Right lung (tissue), 5 donors: ENCODE measurements around the gene ASTN1. TPM values are rescaled to one million over a fixed set of nuclear protein-coding genes. Genes with fewer than 3 reads are reported as not detected.

ENCODE experiments used
- DNase-seq, 2 donors: peaks; one replicate each; pipeline ENCODE4 v3.0.0-alpha.2; 2013
- polyA plus RNA-seq, 5 donors: library from polyadenylated mRNA; unstranded; fragments of 120-200 nt; gene quantifications; one replicate each; pipeline versions ENCODE4 v1.2.1 to v1.2.3, GENCODE V29; 2013; ENCODE audit warnings: inconsistent platforms in 1 of 5, low replicate concordance in 1 of 5; ENCODE audit not compliant: insufficient read length in 5 of 5, insufficient read depth in 1 of 5

ASTN1 gene
- polyA plus RNA-seq, 5 donors = 1.8 to 2.5 (median 2.5) TPM

DNA sequence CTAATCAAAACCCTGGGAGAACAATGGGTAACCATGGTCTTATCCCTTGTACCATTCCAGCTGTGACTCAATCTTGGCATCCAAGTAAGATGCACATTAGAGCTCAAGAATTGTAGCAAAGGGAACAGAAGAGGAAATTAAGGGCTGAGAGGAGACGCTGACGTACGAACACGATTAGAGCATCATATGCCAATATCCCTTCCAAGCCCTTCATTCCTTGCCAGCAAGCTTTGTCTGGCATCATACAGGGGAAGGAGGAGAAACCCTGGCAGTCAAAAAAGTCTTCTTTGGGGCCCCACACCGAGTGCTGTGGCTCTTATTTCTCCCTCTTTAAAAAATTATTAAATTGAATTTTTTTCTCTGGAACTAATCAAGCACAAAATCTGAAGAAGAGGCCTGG is 120.9 kb downstream of the ASTN1 start:
- no peak for DNase-seq

DNA sequence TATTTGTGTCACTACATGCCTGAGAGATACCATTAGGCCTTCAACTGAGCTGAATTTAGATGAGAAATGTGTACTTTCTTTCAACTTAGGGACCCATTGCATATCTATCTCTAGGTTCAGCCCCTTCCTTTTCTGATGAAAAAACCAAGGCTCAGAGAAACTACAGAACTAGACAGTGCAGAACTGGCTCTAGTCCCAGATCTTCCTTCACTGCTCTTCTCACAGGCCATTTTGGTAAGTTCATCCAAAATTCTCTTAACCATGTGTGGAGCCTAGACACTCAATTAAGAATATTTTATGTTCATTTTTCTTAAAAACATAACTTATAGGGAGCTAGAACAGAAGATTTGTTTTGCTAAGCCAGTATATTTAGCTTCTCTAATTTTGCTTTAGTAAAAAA is 128.9 kb downstream of the ASTN1 start:
- peak; percentile 14 to 31 for DNase-seq

DNA sequence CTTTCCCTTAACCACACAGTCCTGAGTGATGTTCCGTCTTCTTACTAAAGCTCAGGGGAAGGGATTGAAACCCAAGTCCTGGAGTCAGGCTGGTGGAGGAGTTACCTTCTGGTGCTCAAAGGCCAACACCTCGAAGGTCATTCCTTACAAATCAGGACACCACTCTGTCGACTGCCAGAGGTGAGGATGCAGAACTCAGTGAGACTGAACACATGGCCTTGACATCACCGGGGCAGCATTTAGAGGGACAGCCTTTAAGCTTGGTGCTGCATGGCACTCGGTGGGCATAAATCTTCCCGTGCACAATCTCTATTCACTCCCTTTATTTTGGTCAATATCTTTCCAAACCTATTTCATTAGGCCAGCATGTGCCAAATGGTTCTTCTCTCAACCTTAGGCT is 130.9 kb downstream of the ASTN1 start:
- no peak for DNase-seq

DNA sequence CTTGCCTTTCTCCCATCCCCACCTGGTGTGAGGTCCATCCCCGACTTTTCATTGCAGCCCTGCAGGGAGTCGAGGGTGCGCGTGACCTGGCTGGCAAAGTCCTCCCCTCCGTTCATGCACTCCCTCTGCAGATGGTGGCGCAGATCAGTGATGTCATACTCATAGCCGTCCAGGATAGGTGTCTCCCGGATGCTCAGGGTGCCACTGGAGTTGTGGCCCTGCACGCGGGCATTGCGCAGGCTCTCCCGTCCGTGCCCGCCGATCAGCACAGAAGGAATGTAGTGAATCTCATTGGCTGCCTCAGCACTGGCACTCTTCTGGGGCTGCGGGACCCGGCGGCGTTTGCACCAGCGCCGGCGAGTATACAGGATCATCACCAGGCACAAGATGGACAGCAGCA is 132.1 kb downstream of the ASTN1 start:
- no peak for DNase-seq

DNA sequence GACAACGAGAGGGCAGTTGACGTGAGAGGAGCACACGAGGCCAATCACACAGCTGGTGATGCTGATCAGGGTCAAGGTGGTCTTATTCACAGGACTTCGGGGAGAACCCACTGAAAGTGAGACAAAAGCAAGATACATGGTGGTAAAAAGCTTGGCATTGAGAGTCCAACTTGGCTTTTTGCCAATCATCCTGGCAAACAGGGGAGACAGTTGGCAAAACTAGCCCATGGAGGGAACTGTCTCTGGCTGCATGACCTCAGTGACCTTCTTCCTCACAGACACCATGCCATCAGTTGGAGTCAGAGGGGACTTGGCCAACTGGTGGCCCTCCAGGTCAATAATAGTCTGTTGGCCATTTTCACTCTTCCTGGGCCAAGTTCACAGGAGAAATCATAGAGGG is 139.9 kb downstream of the ASTN1 start:
- no peak for DNase-seq

DNA sequence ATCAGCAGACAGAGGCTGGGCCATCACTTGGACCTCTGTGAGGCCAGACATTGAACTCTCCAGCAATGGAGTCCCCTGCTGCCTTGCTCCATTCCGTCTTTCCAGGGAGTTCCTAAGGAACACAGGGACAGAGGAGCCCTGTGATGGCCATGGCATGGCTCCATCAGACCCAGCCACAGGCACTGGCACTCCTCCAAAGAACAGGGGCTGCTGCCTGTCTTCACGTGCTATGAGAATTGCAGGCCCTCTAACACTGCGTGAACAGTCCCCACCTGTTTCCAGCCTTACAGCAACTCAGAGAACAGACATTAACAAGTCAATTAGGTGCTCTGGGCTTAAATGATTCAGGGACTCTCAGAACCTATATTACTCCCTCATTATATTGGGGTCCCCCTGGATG is 140.8 kb downstream of the ASTN1 start:
- no peak for DNase-seq

DNA sequence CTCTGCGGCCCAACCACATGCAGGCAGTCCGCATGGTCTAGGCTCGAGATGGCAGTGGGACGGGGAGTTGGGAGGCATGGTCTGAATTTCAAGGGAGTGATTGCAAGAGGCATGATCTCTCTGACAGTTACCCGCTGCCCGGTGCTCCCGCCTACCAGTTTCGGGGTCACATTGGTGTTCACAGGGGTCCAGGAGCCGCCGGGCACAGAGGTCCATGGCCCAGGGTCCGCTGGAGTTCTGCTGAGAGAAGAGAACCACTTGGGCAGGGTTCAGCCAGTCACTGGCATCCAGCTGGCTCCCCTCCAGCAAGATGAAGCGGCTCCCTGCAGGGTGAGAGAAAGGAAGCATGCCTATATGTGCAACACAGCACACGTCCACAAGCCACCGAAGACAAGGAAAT is 141.3 kb downstream of the ASTN1 start:
- DNase-seq = no peak

DNA sequence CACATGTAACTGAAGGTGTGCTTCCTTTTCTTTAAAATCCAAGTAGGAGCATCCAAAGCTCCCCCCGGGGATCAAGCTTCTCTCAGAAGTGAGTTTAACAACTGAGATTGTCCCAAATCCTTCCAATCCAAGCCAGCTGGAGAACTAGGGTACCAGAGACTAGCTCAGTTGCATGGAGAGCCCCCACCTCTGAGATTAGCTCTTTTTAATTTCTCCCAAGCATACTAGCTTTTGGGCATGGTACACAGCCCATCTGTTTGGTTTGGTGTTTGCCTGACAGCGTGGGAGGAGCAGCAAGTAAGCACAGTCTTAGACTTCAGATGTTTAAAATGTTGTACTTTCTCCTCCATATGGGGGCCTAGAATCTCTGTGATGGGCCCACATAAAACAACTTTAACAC is 142.8 kb downstream of the ASTN1 start:
- no peak for DNase-seq

DNA sequence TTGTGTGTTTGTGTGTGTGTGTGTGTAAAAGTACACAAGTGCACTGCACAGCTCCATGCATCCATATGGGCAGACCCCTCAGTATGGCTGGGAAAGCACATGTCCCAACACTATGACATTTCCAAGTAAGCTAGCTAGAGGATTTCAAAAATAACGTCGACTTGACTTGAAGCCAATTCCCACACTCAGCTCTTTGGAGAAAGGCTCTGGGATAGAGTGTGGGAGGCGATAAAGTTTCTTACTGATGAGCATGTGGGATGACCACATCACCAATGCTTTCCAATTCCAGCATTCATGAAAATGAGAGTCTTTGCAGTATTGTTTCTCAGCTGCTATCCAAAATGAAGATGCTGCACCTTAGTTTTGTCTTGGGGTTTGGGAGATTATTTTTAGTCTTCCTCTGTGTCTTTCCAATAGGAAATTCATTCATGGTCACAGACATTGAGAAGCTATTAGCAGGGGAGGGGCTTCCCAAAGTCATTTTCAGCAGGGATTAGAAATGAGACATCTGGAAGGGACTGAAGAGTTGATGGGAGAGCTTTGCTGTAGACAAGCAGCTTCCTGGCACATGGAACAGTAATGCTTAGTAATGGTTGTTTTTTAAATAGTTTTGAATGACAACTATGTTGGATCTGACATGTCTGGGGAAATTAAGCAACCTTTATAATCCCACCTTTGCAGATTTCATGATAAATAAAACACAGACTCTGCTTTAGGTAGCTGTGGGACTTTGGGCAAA is 143.5 kb downstream of the ASTN1 start:
- DNase-seq = peak; percentile 32

DNA sequence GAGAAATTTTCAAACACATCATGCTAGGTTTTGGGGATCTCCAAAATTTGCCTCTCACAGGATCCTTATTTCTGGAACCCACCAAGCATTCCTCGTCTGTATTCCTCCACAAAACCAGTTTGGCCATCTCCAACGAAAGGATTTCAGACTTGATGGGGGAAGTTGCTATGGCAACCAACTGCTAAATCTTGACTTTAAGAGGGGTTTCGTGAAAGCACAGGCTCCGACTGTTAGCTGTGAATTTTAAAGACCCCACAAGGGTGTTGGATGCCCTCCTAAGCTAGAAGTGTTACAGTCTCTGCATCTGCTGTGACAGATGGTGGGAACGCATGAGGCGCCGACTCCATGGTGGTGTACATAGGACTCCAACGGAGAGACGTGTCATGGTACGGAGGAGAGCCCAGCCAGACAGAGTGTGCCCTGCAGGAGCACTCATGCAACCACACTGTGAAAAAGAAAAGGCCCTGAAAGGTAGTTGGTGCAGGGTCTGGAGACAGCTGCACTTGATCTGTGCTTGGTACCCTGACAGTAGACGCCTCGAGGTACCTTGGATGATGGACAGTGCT is 147.1 kb downstream of the ASTN1 start:
- no peak for DNase-seq

DNA sequence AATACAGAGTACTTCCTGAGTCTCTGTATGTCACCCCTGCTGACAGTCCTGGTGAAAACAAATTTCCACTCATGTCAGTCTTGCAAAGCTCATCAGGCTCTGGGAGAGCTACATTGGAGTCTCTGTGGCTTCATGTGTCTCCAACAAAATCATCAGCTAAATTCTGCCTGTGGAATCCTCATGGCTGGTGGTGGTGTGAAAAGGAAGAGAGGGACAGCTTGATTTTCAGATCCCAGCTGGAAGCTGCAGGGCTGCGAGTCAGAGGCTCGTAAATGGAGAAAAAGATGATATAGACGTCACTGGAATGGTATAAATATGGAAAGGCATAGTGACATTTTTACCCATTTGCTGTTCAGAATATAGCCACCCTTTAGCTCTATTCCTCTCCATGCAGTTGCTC is 150.2 kb downstream of the ASTN1 start:
- DNase-seq = no peak

DNA sequence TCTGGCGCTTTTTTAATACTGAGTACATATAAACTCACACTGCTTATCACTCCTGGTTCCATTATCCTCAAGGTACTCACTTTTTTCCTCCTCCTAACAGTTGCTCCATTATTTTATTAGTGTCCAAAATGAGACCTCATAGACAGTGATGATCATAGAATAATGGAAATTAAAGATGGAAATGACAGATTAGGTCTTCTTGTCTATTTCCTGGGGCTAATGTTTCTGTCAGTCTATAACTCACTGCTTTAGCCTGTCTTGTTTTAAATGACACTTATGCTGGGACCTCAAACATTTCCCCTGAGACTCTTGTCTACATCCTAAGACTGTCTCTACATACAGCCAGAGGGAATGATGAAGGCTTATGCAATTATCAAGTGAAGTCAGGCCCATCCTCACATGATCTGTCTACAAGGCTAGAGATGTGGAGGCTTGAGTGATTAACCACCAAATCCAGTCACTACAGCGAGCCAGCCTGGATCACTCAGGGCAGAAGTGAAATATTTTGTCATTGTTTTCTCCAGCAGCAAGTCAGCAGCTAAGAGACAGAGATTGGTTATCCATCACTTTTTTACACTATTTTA is 152.1 kb downstream of the ASTN1 start:
- DNase-seq = no peak

DNA sequence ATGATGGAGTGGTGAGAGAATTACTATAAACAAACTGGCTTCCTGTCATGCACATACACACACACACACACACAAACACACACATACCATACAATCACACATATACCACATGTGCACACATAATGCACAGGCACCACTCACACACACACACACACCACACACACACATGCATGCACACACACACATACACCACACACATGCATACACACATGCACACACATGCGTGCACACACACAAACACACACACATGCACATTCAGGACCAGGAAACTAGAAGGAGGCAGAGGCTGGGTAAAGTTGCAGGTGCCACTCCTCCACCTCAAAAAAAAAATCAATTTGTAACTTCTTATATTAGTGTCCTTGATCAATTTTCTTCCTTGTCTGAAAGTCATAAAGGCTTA is 153.0 kb downstream of the ASTN1 start:
- no peak for DNase-seq

DNA sequence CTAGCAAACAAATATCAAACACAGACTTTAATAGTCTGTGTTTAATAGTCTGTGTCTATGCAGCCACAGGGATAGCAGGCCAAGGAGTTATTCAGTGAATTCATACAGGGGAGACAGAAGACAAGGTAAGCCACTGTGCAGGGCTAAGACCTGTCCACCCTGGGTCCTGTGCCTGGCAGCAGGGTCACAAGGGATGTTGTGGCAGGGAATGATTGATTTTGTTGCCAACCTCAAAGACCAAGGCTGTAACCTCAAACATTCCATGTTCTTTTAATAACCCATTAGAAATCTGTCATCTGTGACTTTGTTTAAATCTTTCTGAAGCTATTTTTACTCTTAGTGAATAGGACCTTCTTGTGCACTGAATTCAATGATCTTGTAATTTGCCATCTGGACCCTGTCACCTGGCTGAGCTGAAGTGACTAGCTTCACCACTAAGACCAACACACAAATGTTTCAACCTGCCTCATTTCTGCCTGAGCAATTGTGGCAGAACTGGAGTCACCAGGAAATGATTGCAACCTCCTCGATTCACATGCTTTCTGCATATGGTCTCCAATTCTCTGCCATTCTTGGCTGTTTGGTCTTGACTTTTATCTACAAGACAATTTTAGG is 154.2 kb downstream of the ASTN1 start:
- DNase-seq = no peak

DNA sequence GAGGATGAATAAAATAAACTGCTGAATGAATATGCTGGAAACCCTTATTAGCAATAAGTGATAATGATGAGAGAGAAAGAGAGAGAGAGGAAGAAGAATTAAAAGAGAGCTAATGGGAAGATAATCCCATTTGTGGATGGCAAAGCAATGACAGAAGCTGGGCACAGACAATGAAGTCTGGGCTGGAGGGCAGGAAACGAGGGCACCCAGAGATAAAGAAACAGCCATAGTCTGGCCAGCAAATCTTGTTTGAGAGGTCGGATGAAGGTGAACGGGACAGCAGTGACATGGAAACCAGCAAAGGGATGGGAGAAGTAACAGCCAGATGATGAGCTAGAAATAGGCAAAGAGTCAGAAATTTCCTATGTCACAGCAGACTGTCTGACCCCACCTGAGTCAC is 155.9 kb downstream of the ASTN1 start:
- no peak for DNase-seq

DNA sequence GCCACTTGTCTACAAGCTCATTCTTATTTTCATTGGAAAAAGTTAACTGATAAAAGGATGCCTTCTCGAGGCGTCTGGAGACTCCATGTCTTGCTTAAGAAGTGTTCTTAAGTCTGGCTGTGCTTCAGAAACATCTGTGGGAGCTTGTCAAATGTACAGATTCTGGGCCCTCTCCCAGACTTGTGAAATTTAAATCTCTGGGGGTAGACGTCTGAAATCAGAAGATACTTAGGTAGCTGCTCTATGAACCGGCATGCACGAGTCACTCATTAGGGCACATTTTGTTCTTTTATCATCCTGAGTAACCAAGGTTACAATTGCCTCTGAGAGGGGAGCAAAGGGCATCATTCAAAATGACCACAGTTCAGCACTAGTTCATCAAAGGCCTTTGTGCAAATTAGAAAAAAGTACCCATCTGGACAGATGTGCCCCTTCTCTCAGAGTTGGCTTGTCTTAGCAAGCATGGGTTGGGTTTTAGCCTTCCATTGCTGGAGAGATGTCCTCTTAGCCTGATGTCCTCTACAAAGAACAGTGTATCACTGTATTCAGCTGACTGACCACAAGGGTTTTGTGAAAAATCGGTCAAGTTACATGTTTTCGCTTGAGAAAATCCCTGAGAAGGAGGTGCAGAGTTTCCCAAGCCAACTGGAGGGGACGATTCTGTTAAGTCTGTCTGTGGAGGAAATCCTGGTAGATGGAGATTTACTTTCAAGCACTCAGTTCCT is 156.9 kb downstream of the ASTN1 start:
- no peak for DNase-seq

DNA sequence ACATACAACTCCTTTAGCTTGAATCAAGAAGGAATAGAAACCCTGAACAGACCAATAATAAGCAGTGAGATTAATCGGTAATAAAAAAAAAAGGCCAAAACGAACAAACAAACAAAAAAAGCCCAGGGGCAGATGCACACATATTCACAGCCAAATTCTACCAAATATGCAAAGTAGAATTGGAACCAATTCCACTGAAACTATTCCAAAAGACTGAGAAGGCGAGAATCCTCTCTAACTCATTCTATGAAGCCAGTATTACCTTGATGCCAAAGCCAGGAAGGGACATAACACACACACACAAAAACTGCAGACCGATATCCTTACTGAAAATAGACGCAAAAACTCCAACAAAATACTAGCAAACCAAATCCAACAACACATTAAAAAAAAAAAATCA is 161.6 kb downstream of the ASTN1 start:
- no peak for DNase-seq

DNA sequence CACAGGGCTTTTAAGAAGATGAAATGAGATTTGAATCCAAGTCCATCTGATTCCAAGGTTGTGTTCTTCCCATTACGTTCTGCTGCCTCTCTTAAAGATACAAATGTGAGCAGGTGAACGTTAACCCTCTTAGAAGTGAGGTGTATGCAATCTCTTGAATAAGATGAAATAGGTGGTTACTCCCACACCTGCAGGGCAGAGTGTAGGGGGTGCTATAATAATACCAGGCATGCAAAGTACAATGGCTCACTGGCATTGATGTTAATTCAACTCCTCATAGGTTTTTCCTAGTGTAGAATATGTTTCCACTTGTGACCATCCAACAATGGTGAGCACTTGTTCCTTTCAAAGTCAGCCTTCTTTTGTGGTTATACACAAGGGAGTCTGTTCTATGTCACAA is 163.0 kb downstream of the ASTN1 start:
- DNase-seq = no peak

DNA sequence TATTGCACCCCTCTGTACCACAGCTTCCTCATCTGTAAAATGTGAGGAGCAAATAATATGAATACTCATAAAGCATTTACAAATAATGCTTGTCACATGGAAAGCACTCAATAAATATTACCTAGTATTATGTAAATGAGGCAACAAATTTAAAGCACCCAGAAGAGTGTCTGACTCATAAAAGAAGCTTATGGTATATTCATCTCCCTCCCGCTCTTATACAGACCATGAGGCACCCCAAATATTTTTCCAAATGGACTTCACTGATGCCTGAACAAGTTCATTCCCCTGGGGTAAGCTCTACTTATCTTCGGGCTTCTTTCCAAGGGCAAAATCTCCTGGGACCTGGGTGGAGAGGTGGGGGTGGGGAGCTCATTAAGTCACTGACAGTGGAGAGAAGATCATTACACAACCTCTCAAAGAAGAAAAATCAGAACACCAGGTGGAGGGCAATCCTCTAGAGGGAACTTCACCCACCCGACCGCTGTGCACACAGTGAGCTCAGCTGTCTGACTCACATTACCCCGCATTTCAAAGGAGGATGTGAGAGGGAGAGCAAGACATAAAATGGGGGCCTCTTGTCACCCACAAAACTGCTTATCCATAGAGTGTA is 166.2 kb downstream of the ASTN1 start:
- DNase-seq = no peak

DNA sequence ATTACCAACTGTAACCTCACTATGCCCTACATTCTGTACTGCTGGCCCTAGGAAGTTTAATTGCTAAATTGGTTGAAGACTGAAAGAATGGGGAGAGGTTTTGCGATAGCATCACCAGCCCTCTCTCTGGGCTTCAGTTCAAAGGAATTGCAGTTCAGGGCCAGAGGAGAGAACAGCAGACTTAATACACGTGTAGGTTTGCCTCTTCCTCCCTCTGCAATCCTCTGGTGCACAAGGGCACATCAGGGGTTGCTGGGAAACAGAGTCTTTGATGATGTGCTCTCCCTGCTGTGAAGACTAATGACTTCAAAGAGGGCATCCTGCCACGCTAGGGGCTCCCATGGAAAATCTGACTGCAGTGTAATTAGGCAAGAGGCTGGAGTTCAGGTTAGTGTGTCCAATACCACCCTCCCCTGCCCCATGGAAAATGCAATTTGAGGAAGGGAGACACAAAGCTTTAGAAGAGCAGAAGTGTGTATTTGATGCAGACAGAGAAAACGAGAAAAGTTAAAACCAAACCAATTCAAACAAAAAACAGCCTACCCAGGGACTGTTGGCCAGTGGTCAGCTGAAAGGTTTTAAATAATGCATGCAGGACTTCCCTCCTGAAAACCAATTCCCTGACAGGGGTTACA is 167.9 kb downstream of the ASTN1 start:
- no peak for DNase-seq

DNA sequence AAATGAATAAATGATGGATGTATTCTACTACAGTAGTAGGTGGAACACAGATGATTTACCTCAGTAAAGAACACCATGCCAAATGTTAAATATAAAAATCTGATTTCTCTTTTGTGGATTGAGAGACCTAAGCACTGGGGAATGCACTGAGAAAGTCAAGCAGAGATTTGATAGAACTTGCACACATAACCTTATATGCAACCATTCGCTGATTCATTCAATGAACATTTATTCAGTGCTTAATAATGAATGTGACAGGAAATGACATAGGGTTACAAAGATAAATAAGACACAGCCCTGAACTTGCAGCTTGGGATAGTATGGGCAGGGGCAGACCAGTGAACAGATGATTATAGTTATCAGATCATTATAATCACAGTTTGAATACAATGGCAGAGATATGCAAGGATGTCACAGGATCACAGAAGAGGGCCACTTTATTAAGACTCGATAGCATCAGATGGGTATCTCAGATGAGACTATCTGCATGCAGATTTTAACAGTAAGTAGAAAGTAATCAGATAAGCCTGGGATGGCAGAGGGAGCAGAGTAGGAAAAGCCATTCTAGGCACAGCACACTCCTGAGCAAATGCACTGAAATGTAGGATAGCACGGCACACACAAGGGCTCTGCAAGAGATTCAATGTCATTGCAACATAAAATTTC is 169.4 kb downstream of the ASTN1 start:
- no peak for DNase-seq
